Endothelial cell of hepatic sinusoid (primary cell): ENCODE measurements around the gene DNAJB8.

Source experiments
- in situ Hi-C: cut with HindIII; loops from 2 replicates; pipeline ENCODE4 v1.10.0; 2017; ENCODE audit warnings: low sequenced_read_pairs

Gene DNAJB8

GRCh38 chr3:128415773-128416577, 50.7 kb downstream of the DNAJB8 start:
- in situ Hi-C loops = loop anchor here (5.0 kb wide), 1 partner anchor 91 kb away; no protein-coding TSS in a partner anchor

- in situ Hi-C loops = loop anchor here (5.0 kb wide), 1 partner anchor 92 kb away; no protein-coding TSS in a partner anchor
These were observed 51.4 kb downstream of the DNAJB8 start for GRCh38 chr3:128415200-128415772.

- in situ Hi-C loops = no loop called here
These were observed 53.1 kb downstream of the DNAJB8 start for GRCh38 chr3:128413413-128414205.

GRCh38 chr3:128413003-128413370, 53.7 kb downstream of the DNAJB8 start:
- in situ Hi-C loops = no loop called here
